Activated CD8-positive, alpha-beta memory T cell treated with anti-CD3 and anti-CD28 coated beads for 36 hours (primary cell): ENCODE data around the gene MRPL44. TPM values are rescaled to one million over a fixed set of nuclear protein-coding genes. Genes with fewer than 3 reads are reported as not detected.

ENCODE experiments used
- CTCF ChIA-PET: fragments of 350-600 bp; sonication (Branson Sonifier 250); formaldehyde crosslinking; loops from one replicate; lab custom pipeline; 2021; ENCODE audit warnings: antibody characterized with exemption; lab: Charles Lee
- POLR2A ChIA-PET: fragments of 350-600 bp; sonication (Branson Sonifier 250); formaldehyde crosslinking; loops from one replicate; lab custom pipeline; 2021; ENCODE audit warnings: antibody characterized with exemption; lab: Charles Lee
- total RNA-seq, 2 experiments: library from RNA; stranded (reverse); gene quantifications; one replicate each; pipeline ENCODE4 v1.2.3, GENCODE V29; 2021

Gene MRPL44
- 10 to 100 TPM; 40.1 to 41.9 TPM for total RNA-seq

DNA sequence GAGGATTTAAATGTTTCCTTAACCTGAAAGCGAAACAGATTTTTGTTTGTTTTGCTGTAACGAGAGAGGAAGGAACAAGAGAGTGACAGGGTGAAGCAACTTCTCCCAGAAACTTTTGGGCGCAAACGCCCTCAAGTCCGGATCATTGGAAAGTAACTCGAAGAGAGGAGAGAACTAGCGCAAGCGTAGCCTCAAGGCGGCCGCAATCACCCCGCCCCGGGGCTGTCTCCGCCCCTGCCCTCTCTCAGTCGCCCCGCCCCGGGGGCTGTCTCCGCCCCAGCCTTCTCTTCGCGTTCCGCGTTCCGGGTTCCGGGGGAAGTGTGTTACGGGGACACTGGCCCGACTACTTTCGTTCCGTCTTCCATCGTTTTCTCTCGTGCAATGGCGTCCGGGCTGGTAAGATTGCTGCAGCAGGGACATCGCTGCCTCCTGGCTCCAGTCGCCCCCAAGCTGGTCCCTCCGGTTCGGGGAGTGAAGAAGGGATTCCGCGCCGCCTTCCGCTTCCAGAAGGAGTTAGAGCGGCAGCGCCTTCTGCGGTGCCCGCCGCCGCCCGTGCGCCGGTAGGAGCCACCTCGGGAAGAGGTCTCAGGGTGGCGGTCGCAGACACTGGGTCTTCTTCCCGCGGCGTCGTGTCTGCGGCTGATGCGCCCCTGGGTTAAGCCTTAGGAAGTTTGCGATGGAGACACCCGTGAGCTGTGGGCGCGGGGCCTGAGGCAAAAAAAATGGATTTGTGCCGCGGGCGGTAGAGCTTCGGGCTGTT lies at the start of gene MRPL44:
MRPL44 (plus strand) TSS at position 372 of the 760 bp plus-strand sequence; CDS start at position 382, 10 bp downstream.
- CTCF ChIA-PET = interaction anchor here (1.0 kb wide), 1 partner anchor 196 kb away, joined by 3 read pairs; no protein-coding TSS in a partner anchor

DNA sequence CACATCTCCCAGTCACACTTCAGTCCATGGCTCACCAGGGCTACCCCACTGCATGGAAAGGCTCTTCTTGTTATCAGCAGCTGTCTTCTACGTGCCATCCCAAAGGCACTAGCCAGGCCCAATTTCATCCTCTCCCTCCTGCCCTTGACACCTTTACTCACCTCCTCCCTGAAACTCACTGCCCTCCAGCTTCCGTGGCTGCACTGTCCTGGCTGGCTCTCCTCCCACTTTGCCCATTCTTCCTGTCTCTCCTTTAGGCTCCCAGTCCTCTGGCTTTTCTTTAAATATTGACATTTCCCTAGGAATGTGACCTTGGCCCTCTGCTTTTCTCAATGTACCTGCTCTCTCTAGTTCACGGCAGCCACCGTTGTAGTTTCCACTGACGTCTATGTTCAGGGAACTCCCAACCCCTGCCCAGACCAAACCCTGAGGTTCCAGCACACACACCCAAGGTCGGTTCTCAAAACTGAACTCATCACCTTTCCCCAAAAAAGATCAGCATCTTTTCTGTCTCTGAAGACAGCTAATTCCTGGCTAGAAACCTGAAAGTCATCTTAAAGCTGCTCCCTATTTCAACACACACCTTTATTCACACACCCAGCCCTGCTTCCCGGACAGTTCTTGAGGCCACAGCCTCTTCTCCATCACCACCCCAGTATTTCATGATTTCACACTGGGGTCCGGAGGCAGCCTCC lies 48.8 kb upstream of the MRPL44 start:
- ChIA-PET POLR2A (no interaction called here), CTCF (interaction anchor here (0.6 kb wide), 2 partner anchors 24 to 157 kb away, joined by 4 to 5 read pairs; no protein-coding TSS in a partner anchor)

More for the DNA sequence above, at the start of gene MRPL44:
- POLR2A ChIA-PET = interaction anchor here (0.9 to 1.2 kb wide), 2 partner anchors 12 to 196 kb away, joined by 3 to 4 read pairs; partner anchors contain the start of gene WDFY1

DNA sequence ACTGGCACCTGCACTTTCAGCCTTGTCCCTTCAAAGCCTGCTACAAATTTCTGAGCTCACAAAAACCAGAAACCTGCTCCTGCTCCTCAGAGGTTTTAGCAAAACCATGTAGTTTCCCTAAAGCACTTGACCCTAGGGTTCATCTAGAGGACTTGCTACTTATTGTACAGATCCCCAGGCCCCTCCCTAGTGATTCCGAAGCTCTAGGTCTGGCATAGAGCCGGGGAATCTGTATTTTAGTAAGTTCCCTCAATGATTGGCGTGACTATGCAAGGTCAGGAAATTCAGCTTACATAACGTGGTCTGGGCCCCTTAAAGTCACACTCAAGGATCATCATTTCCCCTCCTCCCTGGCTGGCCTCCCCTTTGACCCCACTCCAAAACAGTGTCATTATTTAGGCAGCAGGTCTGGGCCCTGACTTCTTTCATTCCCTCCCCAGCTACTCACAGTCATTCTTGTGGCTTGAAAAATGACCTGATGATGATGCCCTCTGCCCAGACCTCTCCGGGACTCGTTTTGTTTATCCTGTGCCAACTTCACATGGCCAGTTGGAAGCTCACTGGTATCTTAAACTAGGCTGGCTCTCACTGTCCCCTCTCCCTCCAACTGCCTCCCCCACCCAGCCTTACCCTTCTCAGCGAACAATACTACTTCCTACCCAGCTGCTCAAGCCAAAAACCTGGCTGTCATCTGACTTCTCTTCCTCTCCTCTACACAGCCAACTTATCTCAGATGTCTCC lies 48.1 kb upstream of the MRPL44 start:
- ChIA-PET POLR2A (no interaction called here), CTCF (interaction anchor here (0.6 kb wide), 1 partner anchor 158 kb away, joined by 4 read pairs; no protein-coding TSS in a partner anchor)

DNA sequence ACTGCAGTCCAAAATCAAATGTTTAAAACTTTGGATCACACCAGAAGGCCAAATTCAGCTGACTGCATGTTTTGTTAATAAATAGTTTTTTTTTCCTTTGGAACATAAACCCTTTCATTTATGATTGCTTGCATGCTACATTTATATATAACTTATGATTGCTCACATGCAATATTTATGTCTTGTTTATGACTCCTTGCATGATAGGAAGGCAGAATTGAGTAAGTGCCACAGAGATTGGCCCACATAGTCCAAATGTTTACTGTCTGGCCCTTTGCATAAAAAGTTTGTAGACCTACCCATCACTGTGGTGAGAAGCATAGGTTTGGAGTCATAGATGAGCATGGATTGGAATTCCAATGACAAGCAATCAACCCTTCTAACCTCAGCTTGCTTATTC lies 42.9 kb upstream of the MRPL44 start:
- ChIA-PET POLR2A (no interaction called here), CTCF (no interaction called here)

DNA sequence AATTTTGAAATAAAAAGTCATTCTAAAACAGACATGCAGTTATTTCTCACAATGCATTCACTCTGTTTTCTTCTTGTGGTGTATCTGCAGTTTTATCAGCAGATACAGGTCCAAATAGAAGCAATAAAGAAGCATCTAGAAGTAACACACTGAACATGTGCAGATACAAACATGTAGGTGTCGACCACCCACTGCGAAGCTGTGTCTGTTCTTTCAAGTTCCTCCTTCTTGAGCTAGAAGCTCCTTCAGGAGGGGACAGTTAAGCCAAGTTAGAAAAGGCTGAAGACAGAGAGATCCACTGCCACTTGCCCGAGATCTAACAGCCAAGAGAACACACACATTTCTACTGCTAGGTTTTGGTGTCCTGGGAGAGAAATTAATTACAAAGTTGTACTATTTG lies 42.2 kb upstream of the MRPL44 start:
- ChIA-PET CTCF (no interaction called here), POLR2A (no interaction called here)

DNA sequence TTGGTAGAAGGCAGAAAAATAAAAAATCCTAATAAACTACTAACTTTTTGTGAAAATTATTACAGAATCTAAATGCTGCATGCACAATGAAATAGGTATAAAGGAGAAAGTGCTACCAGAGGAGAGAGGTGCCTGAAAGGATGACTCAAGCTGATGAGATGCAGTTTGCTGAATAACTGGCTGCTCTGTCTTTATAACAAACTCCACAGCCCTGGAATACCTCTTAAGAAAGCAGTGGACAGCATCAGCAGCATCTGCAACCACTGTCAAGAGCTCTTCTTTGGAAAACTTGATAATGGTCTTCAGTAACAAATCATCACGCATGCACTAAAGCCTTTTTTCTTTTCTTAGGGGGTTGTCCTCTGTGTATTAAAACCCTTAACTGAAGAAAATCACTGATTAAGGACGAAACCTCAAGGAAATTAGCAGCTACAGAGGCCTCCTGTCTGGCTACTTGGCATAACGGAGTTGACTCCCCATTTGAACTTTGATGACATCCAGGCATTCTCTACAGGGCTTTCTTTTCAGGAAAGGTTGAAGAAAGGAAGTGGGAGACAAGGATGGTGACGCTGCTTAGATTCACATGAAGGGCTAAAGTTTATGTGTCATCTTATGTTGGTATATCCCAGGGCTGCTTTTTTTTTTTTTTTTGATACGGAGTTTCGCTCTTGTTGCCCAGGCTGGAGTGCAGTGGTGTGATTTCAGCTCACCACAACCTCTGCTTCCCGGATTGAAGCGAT lies 40.9 kb upstream of the MRPL44 start:
- ChIA-PET POLR2A (no interaction called here), CTCF (interaction anchor here (0.7 kb wide), 1 partner anchor 51 kb away, joined by 4 read pairs; no protein-coding TSS in a partner anchor)

GRCh38 chr2:223918671-223919134 lies 38.6 kb upstream of the MRPL44 start:
- POLR2A ChIA-PET = no interaction called here
- CTCF ChIA-PET = no interaction called here

DNA sequence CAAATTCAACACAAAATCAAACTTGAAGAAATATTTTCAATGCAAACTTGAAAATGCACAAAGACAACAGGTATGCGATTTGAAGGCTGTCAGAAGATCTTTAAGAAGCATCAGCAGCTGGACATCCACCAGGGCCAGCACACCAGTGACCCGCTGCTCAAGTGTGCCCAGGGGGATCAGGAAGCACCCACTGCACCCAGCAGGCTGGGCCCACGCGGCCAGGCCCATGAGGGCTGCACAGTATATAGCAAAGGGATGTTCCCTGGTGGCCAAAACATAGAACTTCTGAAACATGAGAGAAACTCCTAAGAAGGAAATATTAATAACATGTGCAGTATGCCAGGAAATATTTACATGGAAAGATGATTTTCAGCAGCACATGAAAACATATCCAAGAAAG lies 37.2 kb upstream of the MRPL44 start:
- ChIA-PET CTCF (no interaction called here), POLR2A (no interaction called here)

GRCh38 chr2:223921204-223921603 lies 36.1 kb upstream of the MRPL44 start:
- POLR2A ChIA-PET = no interaction called here

GRCh38 chr2:223922308-223922707 lies 35.0 kb upstream of the MRPL44 start:
- POLR2A ChIA-PET = no interaction called here
- CTCF ChIA-PET = no interaction called here

More at GRCh38 chr2:223921204-223921603, 36.1 kb upstream of the MRPL44 start:
- CTCF ChIA-PET = no interaction called here

DNA sequence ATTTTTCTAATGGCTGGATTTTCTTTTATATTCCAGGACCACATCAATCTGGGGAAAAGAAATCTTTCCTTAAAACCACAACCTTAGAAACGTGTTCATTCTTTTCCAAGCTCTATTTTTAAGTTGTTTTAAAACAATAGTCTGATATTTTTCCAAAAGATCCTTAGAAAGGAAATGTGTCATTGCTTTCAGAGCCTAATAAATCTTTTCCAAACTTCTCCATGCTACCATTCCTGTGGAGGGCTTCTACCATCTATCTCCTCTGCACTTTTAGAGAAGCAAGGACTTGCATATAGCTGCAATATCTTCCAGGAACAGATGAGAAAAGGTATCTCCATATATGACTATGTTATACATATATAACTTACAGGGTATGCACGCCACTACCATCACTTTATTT lies 33.3 kb upstream of the MRPL44 start:
- CTCF ChIA-PET = no interaction called here
- POLR2A ChIA-PET = no interaction called here

DNA sequence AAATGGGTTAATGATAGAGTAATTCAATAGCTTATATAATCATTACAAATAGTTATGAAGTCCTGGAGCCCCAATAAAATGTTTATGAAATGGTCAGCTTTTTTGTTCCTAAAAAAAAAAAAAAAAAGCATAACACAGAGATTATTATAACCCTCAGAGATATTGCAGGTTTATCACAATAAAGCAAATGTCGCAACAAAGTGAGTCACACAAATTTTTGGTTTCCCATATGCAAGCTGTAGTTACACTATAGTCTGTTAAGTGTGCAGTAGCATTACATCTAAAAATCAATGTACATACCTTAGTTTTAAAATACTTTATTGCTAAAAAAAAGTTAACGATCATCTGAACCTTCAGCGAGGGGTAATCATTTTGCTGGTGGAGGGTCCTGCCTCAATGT lies 32.2 kb upstream of the MRPL44 start:
- POLR2A ChIA-PET = no interaction called here
- CTCF ChIA-PET = interaction anchor here (0.6 to 0.9 kb wide), 2 partner anchors 9 to 28 kb away, joined by 3 read pairs; no protein-coding TSS in a partner anchor

DNA sequence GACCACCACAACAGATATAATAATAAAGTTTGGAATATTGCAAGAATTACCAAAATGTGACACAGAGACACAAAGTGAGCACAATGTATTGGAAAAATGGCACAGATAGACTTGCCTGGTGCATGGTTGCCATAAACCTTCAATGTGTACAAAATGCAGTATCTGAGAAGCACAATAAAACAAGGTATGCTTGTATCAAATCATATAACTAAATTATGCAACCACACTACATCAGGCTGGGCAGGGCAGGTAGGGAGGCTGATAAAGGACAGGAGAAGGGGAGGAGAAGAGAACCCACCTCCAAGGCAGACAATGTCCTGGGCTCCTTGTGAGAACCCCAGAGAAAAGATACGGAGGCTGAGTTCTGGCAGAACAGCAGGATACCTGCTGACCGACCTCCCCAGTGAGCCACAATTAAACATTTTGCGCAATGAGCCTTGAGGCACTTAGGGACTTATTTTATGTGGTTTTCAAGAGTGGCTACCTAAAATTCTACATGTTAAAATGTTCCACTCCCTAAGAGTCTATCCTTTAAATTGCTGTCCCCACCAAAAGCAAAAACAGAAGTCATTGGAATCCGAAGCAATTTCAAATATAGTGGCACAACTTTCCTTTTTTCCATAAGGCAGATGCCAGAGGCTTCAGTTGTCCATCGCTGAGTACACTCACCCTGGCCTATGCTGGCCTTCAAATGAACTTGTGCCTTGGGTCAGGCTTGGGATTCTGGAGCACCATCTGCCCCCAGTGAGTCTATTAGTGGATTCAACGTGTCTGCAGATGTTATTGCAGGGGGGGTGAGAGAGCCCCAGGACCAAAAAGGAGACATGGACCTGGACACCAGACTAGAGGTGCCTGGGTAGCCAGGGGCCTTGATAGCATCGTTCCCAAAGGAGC lies 28.9 kb upstream of the MRPL44 start:
- ChIA-PET POLR2A (no interaction called here), CTCF (no interaction called here)

DNA sequence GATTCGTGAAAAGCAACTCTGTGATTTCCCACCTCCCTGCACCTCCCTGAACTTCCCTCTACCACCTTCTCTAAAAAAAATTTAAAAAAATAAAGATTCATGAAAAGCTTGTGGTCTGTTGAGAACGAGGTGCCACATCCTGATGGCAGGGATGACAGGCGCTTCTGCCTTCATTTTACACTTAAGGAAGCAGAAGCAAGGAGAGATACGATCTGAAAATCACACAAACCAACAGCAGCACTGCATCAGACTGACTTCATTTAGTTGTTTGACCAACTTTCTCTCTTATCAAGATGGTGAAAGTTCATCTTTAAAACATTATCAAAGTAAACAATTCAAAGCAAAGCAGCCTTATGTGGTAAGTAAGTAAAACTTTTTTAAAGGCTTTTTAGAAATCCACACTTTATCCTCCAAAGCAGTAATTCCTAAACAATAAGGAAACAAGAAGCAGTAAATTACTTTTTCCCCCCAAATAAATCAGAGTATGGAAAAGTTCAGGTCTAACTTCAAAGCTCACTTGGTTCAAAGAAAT lies 27.6 kb upstream of the MRPL44 start:
- POLR2A ChIA-PET = no interaction called here
- CTCF ChIA-PET = interaction anchor here (1.7 kb wide), 1 partner anchor 12 kb away, joined by 5 read pairs; no protein-coding TSS in a partner anchor

- ChIA-PET POLR2A (no interaction called here), CTCF (interaction anchor here (1.7 kb wide), 1 partner anchor 11 kb away, joined by 5 read pairs; no protein-coding TSS in a partner anchor)
Measured at GRCh38 chr2:223930103-223930976, 26.9 kb upstream of the MRPL44 start.
